GM18520 (cell line): ENCODE measurements around the gene TIMM8A.
"Not testable (repeated sequence)": the region's sequence is repeated elsewhere in the genome, so short reads cannot be mapped to it uniquely, and the experiment has no call there.

Experiments
- ATAC-seq: cut with Tn5 transposase; IDR thresholded peaks from one replicate; pipeline ENCODE4 v1.9.1; 2021; ENCODE audit not compliant: unreplicated experiment

Gene TIMM8A

DNA sequence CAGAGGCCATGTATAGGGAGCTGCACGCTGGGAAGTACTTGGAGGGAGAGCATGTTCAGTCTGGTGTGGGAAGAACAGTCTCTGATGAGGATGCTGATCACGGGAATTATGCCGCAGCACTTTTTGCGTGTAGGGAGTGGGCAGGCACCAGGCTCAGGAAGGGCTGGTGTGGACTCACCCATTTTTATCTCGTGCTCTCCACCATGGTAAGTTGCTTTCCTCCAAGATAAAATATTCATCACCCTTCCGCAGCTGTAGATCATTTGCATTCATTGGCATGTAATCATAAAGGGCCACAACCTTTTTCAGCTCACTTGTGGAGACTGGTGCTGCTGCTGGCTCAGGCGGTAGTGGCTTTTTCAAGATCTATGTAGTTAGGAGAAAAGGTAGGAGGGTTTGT, 11.8 kb upstream of the TIMM8A start:
- ATAC-seq, result no peak

DNA sequence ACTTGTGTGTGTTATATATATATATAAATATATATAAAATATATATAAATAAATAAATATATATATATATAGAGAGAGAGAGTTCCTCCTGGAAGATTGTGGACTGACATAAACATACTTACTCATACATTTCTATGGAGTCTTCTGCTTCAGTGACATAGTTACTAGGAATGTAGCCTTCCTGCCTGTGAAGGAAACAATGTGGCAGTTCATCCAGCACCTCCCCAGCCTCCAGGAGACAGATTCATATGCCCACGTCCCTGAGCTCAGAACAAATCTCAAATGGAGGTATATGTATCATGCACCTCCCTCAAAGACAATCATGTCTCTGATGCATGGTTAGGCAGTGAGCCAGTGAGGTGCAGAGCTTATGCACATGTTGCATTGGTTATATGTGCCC, 11.4 kb upstream of the TIMM8A start:
- ATAC-seq, result no peak

DNA sequence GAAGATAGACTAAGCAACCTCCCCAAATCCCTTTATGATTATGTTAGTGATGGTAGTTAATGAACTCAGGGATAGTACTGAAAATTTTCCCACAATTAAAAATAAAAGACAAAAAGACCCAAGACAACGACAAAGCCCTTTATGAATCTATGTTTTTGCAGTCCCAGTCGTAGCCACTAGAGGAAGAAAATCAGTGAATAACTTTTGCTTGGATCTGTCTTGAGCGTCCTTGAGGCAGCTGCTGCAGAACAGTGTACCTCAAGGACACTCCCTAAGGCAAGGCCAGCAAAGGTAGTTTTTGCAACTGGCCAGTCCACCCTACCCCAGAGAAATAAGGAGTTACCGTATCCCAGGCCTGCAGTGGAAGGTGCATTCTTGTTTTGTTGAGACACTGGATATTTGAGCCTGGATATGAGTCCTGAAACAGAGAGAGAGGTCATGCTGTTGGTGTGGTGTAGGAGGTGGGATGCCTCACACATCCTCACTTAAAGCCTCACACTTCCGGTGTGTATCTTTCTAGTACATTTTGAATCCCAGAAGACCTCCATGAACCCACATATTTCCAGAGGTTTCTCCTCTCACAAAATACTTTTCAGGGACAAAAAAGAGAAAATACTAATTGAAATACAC, 8.7 kb upstream of the TIMM8A start:
- ATAC-seq, result no peak

DNA sequence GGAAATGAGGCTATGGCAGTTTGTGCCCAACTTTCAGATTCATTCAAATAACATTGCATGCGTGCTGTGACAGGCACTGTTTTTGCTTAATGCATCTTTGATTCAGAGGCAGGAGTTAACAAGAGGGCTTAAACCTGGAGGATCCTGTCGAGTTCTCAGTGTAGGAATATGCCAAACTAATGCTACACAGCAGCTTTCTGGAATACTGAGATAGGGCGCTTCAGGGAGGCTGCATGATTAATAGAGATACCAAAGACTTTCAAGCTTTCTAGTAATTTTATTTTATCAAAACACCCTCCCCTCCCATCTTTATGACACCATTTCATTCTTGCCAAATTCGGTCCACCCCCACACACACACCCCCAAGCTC, 636 bp upstream of the TIMM8A start:
- ATAC-seq, result no peak

DNA sequence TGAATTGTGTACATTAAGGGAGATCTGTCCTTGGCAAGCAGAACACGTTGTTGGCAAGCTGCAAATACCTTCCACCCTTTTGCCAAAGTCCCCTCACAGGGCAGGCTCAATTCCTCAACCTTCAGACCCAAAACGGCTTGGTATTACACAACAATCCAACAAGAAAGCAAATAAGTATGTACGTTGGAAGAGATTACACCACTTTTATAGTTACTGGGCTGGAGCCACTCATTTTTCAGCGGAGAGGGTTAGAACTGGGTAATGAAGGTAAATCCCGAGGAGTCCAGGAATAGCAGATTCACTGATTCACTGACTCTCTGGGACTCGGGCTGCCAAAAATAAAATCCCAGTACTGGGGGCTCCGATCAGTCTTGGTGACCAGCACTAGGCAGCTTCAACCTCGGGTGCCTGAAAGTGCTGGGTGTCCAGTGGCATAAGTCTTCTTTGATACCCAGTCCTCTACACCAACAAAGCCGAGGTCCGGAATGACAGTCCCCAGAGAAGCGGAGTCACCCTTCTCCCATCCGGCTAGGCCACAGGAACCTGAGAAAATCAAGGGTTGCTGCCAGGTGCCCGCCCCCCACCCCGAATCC, 587 bp downstream of the TIMM8A start:
- ATAC-seq, result no peak

DNA sequence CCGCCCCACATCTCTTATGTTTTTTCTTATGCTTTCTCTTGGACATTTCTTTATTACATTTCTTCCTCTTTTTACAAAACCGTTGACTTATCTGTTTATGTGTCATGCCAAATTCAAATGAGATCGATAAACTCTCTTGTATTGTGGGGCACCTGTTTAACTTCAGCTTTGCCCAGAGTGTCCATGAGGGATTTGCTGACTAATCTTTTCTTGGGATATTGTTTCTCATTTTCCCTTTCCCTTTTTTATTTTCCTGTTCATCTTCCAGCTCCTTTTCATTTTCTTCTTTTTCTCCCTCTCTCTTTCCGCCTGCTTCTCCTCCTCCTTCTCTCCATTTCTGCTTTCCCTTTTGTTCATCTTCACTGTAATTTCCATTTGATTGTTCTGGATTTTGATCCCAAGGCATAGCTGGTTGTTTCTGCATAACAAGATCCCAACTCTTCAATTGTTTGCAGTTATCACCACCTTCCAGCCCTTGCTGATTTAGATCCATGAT, 10.7 kb downstream of the TIMM8A start:
- ATAC-seq, result no peak

DNA sequence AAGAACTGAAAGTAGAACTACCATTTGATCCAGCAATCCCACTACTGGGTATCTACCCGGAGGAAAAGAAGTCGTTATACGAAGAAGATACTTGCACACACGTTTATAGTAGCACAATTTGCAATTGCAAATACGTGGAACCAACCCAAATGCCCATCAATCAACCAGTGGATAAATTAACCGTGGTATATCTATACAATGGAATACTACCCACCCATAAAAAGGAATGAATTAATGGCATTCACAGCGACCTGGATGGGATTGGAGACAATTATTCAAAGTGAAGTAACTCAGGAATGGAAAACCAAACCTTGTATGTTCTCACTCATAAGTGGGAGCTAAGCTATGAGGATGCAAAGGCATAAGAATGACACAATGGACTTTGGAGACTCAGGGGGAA, 14.2 kb downstream of the TIMM8A start:
- ATAC-seq, result not testable (repeated sequence)

DNA sequence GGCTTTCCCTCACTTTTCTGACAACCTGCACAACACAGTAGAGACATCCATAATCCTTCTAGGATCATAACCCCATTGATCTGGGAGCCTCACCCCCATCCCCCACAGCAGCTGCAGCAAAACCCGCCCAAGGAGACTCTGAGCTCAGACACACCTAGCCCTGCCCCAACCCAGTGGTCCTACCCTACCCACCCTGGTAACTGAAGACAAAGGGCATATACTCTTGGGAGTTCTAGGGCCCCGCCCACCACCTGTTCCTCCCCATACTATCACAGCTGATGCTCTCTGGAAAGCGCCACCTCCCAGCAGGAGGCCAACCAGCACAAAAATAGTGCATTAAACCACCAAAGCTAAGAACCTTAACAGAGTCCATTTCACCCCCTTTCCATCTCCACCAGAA, 21.9 kb downstream of the TIMM8A start:
- not testable (repeated sequence) for ATAC-seq

DNA sequence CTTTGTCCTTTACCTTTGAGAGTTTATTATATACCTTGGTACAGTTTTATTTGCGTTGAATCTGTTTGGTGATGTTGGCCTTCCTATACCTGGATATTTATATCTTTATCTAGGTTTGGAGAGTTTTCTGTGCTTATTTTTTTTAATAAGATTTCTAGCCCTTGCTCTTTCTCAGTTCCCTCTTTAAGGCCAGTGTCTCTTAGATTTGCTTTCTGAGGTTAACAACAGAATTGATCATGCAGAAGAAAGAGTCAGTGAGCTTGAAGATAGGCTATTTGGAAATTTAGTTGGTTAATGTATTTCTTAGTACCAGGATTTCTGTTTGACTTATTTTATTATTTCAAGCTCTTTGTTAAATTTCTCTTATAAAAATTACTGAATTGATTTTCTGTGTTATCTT, 44.8 kb downstream of the TIMM8A start:
- ATAC-seq, result no peak
